GM06990 (cell line): Measurements from ENCODE around the gene CKAP2.

Experiments used
- DNase-seq: peaks from one replicate; pipeline ENCODE4 v3.0.0-alpha.2; 2011; ENCODE audit not compliant: insufficient read length; ENCODE audit errors: extremely low read depth
- H3K27me3 ChIP-seq: replicated peaks from 2 replicates; pipeline ENCODE4 v1.6.0; 2011; ENCODE audit warnings: low read length; ENCODE audit not compliant: control insufficient read depth, insufficient read depth
- H3K36me3 ChIP-seq: 2 replicates; pipeline ENCODE4 v1.5.1; 2011; ENCODE audit warnings: low read length; ENCODE audit not compliant: control insufficient read depth, insufficient read depth
- H3K4me3 ChIP-seq: replicated peaks from 2 replicates; pipeline ENCODE4 v1.5.1; 2011; ENCODE audit warnings: low read depth, mild to moderate bottlenecking, control low read depth, low read length
- CTCF ChIP-seq: IDR thresholded peaks from 2 replicates; pipeline ENCODE4 v1.5.1; 2011; ENCODE audit warnings: low read length, control low read depth, mild to moderate bottlenecking, inconsistent platforms; ENCODE audit not compliant: insufficient read depth, poor library complexity, severe bottlenecking

Gene CKAP2

DNA sequence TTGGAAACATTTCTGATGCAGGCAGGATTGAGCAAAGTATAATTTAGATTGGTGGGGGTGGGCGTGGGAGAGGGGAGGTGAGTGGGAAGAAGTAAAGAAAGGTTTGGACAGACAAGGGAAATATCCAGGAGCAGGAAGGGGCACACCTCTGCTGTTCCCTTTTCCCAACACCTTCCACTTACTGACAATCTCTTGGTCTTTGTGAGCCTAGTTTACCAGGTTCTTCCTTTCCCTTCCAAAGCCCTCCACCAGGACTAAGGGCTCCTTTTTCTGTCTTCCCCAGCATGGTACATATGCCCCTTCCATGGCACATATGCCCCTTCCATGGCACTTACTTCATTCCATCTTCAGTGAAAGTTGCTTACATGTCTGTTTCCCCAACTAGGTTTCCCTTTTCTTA is 43.1 kb upstream of the CKAP2 start:
- no peak for TF ChIP-seq CTCF
- Histone ChIP-seq H3K36me3 (peaks cover 7% of the 10 kb centered on the region), H3K27me3 (no peaks in the 10 kb centered on the region), H3K4me3 (no peak overlapping the region)
- no peak for DNase-seq

- Histone ChIP-seq H3K27me3 (no peaks in the 10 kb centered on the region), H3K36me3 (peaks cover 7% of the 10 kb centered on the region), H3K4me3 (no peak overlapping the region)
- TF ChIP-seq CTCF, result no peak
- no peak for DNase-seq
Observed at GRCh38 chr13:52414051-52414450, 41.2 kb upstream of the CKAP2 start.

DNA sequence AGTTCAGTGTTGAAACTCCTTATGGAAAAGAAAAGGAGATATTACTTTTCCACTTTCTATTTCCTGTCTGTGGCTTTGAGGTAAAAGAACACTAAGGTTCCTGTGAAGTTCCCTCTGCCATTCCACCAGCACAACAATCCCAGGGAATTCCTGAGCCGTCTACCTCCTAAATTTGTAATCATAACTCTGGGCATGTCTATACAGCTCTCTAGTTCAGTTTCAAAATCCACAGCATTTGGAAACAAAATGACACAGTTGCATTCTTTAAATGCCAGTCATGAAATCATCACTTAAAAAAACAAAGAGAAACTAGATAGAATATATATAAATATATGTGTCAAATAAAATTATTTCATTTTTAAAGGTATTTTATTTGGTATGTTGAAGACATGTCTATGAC is 40.3 kb upstream of the CKAP2 start:
- no peak for TF ChIP-seq CTCF
- Histone ChIP-seq H3K4me3 (no peak overlapping the region), H3K27me3 (no peaks in the 10 kb centered on the region), H3K36me3 (peaks cover 7% of the 10 kb centered on the region)
- DNase-seq, result no peak

DNA sequence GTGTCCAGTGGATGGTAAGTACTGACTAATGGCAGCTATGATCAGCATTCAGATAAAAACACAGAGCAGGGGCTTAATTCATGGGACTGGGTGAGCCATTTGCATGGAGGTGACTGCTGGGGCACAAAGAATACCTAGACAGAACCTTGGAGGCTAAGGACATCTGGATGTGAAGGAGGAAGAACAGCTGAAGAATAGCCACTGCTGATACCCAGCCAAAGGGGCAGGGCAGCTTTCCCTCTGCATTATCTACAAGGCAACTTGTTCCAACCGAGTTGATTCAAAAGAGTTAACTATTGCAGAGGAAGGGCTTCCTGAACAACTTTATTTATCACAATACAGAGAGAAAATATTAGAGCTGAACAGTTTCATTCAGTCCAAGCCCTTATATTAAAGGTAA is 36.2 kb upstream of the CKAP2 start:
- Histone ChIP-seq H3K36me3 (peaks cover 4% of the 10 kb centered on the region), H3K27me3 (no peaks in the 10 kb centered on the region), H3K4me3 (no peak overlapping the region)
- DNase-seq, result no peak
- TF ChIP-seq CTCF, result no peak

DNA sequence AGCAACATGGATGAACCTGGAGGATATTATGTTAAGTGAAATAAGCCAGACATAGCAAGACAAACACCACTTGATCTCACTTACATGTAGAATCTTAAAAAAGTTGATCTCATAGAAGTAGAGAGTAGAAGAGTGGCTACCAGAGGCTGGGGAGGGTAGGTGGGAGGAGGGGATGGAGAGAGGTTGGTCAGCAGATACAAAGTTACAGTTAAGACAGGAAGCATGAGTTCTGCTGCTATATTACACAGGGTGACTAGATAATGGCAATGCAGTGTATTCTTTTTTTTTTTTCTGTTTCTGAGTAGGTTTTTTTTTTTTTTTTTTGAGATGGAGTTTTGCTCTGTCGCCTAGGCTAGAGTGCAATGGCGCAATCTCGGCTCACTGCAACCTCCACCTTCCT is 34.1 kb upstream of the CKAP2 start:
- TF ChIP-seq CTCF, result no peak
- Histone ChIP-seq H3K36me3 (no peaks in the 10 kb centered on the region; the same call in 1 of the 2 replicates), H3K27me3 (no peaks in the 10 kb centered on the region), H3K4me3 (no peak overlapping the region)
- no peak for DNase-seq

DNA sequence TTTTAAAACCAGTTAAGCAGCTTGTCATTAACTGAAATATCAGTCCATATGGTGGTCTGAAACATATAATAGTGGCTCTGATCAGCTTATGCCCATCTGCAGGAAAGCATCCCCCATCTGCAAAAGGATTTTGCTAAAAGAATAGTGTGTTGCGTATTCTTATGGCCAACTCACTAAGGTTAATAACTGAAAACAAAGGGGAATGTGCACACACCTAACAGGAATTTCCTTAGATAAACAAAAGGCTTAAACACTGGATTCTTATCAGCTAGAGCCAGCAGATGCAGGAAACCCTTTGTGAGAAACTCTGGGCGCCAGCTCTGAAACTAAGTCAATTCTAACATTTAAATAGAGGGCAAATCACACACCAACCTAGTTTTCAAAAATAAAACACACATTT is 27.0 kb upstream of the CKAP2 start:
- H3K36me3 ChIP-seq, result no peaks in the 10 kb centered on the region; the same call in none of the 2 replicates
- no peak overlapping the region for H3K4me3 ChIP-seq
- no peaks in the 10 kb centered on the region for H3K27me3 ChIP-seq
- TF ChIP-seq CTCF, result no peak
- DNase-seq, result no peak
